GM18858 (cell line): Measurements from ENCODE around the gene KCNQ2.
"Not testable (repeated sequence)": the region's sequence is repeated elsewhere in the genome, so short reads cannot be mapped to it uniquely, and the experiment has no call there.

ENCODE experiments used
- ATAC-seq: cut with Tn5 transposase; IDR thresholded peaks from one replicate; pipeline ENCODE4 v1.9.1; 2021; ENCODE audit not compliant: unreplicated experiment

Gene KCNQ2

GRCh38 chr20:63471981-63472831, at the start of gene KCNQ2:
KCNQ2 (minus strand) TSS chr20:63472655; CDS start chr20:63472463, 192 bp downstream.
- no peak for ATAC-seq

GRCh38 chr20:63521602-63522001, 49.1 kb upstream of the KCNQ2 start:
- no peak for ATAC-seq

- peak; percentile 26 for ATAC-seq
Measured at GRCh38 chr20:63520934-63521601, 48.6 kb upstream of the KCNQ2 start.

GRCh38 chr20:63520504-63520933, 48.1 kb upstream of the KCNQ2 start, which contains the start of gene PPDPF:
PPDPF (plus strand) TSS chr20:63520765; CDS start chr20:63521309, 544 bp downstream.
- peak; percentile 54 for ATAC-seq

- ATAC-seq, result peak; percentile 32
Measured at GRCh38 chr20:63519668-63520503, 47.4 kb upstream of the KCNQ2 start.

- no peak for ATAC-seq
Measured at GRCh38 chr20:63518946-63519667, 46.7 kb upstream of the KCNQ2 start.

- ATAC-seq, result no peak
Measured at GRCh38 chr20:63518351-63518861, 46.0 kb upstream of the KCNQ2 start.

- ATAC-seq, result no peak
Measured at GRCh38 chr20:63517376-63518309, 45.2 kb upstream of the KCNQ2 start.

- not testable (repeated sequence) for ATAC-seq
Measured at GRCh38 chr20:63514520-63514919, 42.1 kb upstream of the KCNQ2 start.

- no peak for ATAC-seq
Measured at GRCh38 chr20:63513207-63513606, 40.8 kb upstream of the KCNQ2 start.

- ATAC-seq, result no peak
Measured at GRCh38 chr20:63509088-63509564, 36.7 kb upstream of the KCNQ2 start.

- ATAC-seq, result no peak
Measured at GRCh38 chr20:63508072-63508768, 35.8 kb upstream of the KCNQ2 start.

- no peak for ATAC-seq
Measured at GRCh38 chr20:63507083-63507743, 34.8 kb upstream of the KCNQ2 start.

- ATAC-seq, result no peak
Measured at GRCh38 chr20:63505723-63506122, 33.3 kb upstream of the KCNQ2 start.

GRCh38 chr20:63505281-63505680, 32.8 kb upstream of the KCNQ2 start:
- no peak for ATAC-seq

GRCh38 chr20:63504642-63505041, 32.2 kb upstream of the KCNQ2 start:
- ATAC-seq, result no peak

GRCh38 chr20:63503524-63503923, 31.1 kb upstream of the KCNQ2 start:
- ATAC-seq, result no peak

GRCh38 chr20:63502671-63503172, 30.3 kb upstream of the KCNQ2 start:
- no peak for ATAC-seq
